NB4 (cell line): Measurements from ENCODE around the gene DNAJC27.

ENCODE experiments used
- CTCF ChIP-seq: IDR thresholded peaks from one replicate; pipeline ENCODE4 v1.5.1; 2012; ENCODE audit warnings: low read depth, low read length
- POLR2A ChIP-seq: IDR thresholded peaks from 2 replicates; pipeline ENCODE4 v1.6.1; 2011; ENCODE audit warnings: mild to moderate bottlenecking; ENCODE audit not compliant: insufficient read length; ENCODE audit errors: extremely low read depth
- TF ChIP-seq, protein P1 (sequence below): IDR thresholded peaks from 2 replicates; pipeline ENCODE4 v1.6.1; 2011; ENCODE audit warnings: low read depth, low read length

DNA sequence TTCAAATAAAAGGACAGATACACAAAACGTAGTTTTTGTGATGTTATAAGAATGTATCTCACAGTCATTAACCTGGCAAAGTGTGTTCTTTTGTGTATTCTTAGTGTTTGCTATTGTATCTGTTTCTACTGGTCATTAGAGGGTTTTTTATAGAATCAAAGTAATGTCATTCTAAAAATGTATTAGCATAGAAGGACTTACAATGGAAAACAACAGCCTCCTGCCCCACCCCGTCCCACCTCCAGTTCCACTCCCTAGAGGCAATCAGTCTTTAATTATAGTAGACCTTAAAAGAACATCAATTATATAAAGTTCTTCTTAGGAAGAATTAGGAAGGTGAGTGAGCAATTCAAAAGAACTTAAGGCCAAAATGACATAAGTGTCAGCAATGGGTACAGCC, 13.8 kb downstream of the DNAJC27 start:
- TF ChIP-seq CTCF = no peak
- no peak for TF ChIP-seq POLR2A
- TF ChIP-seq, protein P1, sequence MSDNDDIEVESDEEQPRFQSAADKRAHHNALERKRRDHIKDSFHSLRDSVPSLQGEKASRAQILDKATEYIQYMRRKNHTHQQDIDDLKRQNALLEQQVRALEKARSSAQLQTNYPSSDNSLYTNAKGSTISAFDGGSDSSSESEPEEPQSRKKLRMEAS = no peak
